Transverse colon (tissue), 3 donors: ENCODE results near the gene DIS3L2.

Experiments
- EP300 ChIP-seq: sonication (generic); formaldehyde crosslinking; IDR thresholded peaks from one replicate; pipeline ENCODE4 v1.6.1; 2017; ENCODE audit warnings: antibody characterized with exemption, low read depth
- POLR2A ChIP-seq: fragments of 450-650 bp; IDR thresholded peaks from one replicate; pipeline ENCODE4 v1.6.1; 2016; ENCODE audit warnings: antibody characterized with exemption, mild to moderate bottlenecking, moderate library complexity
- TF ChIP-seq, protein P1 (sequence below), 5 experiments: fragments of 200-600 bp in 3 of 5; fragments of 450-650 bp in 2 of 5; sonication (generic) in 3 of 5; IDR thresholded peaks; 1 replicate in 2 of 5; 2 replicates in 3 of 5; pipeline ENCODE4 v1.5.1; 2016 to 2017; ENCODE audit warnings: antibody characterized with exemption in 5 of 5, inconsistent platforms in 3 of 5, mild to moderate bottlenecking in 2 of 5, moderate library complexity in 1 of 5

DNA sequence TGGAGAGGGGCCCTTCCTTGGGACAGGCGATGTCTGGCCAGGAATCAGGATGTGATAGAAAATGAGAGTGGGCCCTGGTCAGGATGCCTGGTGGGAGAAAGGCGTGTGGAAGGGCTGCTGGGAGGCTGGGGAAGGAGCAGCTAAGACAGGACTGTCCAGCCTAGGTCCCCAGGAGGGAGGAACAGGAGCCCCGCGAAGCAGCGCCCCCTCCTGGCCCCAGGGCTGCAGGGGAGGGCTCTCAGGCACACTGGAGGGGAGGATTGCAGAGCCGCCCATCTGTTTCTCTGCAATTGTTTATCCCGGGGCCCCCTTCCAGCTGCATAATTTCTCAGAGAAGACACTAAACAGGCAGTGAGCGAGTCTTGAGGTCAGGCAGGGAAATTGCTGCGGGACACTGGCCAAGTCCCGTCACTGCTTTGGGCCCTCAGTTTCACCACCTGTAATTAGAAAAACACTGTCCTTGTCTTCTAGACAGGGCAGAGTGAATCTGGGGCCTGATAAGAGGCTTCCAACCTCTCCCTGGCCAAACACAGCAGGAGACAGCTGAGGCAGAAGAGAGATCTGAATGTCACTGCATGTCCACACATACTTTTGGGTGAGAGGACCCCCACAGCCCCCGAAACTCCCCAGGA is 31.4 kb upstream of the DIS3L2 start:
- TF ChIP-seq, protein P1, sequence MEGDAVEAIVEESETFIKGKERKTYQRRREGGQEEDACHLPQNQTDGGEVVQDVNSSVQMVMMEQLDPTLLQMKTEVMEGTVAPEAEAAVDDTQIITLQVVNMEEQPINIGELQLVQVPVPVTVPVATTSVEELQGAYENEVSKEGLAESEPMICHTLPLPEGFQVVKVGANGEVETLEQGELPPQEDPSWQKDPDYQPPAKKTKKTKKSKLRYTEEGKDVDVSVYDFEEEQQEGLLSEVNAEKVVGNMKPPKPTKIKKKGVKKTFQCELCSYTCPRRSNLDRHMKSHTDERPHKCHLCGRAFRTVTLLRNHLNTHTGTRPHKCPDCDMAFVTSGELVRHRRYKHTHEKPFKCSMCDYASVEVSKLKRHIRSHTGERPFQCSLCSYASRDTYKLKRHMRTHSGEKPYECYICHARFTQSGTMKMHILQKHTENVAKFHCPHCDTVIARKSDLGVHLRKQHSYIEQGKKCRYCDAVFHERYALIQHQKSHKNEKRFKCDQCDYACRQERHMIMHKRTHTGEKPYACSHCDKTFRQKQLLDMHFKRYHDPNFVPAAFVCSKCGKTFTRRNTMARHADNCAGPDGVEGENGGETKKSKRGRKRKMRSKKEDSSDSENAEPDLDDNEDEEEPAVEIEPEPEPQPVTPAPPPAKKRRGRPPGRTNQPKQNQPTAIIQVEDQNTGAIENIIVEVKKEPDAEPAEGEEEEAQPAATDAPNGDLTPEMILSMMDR (IDR thresholded peaks at IDR 0.05) = peak in 2 of 5 experiments; percentile 13 to 19
- TF ChIP-seq POLR2A (no peak), EP300 (no peak)
